HG02885 (cell line): Measurements from ENCODE around the gene SDK2.

Experiments used
- ATAC-seq: cut with Tn5 transposase; IDR thresholded peaks from one replicate; pipeline ENCODE4 v1.9.1; 2021; ENCODE audit warnings: mild to moderate bottlenecking; ENCODE audit not compliant: unreplicated experiment, poor library complexity

Gene SDK2

DNA sequence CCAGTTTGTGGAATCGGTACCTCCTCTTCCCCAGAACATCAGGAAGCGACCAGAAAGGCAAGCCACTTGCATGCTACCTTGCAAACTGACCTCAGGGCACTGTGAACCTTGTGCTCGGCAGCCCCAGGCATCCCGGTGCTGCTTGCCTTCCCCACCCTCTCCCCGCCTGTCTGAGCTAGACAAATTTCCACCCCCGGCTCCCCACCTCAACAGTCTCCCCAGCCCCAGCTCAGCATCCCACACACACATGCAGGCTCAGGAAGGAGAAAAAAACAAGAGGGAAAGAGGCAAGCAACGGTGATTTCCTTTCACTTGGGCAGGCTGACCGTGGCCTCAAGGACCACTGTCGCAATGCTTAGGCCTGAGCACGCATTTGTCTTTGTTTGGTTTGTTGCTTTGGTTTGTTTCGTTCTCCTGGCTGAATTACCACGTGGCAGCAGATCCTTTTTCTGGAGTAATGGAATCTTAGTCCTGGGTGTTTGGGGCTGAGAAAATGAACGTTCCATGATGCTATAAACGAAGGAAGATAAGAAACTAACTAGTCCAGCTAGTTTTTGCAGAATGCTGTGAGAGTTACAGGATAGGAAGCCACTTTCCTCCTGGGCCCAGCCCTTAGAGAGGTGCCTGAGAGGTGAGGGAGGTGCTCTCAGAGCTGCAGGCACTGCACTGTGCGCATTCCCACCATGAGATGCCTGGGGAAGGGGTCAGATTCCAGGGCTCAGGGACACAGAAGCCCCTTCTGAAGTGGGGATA is 27.9 kb downstream of the SDK2 start:
- no peak for ATAC-seq

DNA sequence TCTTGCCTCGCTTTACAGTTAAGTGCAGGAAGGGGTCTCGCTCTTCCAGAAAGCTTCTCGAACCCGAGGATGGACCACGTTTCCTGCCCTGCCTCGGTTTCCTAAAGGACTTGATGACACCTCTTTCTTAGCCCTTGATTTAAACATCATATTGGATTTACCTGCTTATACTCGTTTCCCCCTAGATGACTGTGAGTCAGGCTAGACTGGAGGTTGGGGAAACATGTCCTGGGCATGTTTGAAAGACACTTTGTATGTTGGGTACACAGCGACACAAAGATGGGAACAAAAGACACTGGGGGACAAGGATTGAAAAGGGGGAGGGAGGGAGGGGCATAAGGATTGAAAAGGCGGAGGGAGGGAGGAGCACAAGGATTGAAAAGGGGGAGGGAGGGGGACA is 30.0 kb downstream of the SDK2 start:
- no peak for ATAC-seq

DNA sequence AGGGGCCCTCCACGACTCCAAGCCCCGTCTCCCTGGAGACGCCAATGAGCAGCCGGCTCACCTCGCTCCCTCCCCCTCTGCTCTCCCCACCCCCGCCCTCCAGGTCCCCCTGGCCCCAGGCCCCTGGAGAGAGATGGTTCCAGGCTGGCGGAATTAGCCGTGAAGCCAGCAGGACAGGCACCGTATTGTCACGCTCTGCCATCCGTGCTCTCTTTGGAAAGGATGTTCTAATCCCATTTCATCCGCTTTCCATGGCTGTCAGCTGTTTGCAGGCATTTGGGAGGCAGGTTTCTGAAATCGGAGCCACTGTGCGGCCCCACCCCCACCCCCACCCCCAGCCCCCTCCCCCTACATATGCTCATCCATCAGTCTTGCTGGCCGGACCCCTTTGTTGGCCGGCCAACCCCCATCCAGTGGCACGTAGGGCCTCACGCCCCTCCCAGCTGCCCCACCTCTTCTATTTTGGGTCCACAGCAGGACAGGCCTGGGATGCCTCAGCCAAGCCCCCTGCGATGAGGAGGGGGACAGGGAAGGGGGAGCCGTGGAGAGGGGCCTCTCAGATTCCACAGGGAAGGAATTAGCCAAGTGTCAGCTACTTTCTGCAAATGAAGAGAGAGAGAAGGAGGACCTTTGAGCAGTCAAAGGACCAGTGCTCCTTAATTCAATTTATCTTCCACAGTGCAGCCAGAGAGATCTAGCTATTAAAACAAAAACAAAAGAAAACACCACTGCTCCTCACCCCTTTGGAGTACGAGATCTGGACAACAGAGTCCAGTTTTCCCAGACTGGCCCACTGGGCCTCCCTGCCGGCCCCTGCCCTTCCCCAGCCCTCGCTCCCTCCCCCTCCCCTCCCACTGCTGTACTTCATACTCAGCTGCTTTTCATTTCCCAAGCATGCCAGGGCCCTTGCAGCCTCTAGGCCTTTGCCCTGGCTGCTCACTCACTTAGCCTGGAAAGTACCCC is 30.7 kb downstream of the SDK2 start:
- ATAC-seq: no peak

DNA sequence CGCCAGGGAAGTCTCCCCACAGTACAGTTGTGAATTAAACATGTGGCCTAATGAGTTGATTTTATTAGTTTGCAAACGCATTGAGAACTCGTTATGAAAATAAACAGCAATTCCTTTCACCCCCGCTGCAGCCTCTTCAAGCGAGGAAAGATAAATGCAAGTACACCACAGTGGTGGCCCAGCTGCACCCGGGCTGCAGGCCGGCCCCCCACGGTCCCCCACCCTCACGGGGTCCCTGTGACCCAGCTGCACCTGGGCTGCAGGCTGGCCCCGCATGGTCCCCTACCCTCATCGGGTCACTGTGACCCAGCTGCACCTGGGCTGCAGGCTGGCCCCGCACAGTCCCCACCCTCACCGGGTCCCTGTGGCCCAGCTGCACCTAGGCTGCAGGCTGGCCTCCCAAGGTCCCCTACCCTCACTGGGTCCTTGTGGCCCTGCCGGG is 32.2 kb downstream of the SDK2 start:
- ATAC-seq: no peak

DNA sequence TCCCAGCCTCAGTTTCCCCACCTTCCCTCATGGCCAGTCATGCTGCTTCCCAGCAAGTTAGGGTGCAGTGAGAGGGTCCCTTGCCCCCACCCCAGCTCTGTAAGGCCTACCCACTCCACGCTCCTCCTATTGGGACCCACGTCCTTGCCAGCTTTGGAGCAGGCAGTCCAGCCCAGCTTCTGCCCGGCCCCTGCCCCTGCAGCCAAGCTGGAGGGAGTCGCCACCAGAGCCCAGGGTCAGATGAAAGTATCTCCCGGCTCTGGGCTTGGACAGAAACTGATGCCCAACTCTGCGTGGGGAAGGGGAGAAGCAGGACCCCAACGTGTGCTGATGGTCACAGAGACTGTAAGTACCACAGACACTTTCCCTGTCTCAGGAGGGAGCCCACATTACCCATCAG is 32.6 kb downstream of the SDK2 start:
- ATAC-seq: no peak

DNA sequence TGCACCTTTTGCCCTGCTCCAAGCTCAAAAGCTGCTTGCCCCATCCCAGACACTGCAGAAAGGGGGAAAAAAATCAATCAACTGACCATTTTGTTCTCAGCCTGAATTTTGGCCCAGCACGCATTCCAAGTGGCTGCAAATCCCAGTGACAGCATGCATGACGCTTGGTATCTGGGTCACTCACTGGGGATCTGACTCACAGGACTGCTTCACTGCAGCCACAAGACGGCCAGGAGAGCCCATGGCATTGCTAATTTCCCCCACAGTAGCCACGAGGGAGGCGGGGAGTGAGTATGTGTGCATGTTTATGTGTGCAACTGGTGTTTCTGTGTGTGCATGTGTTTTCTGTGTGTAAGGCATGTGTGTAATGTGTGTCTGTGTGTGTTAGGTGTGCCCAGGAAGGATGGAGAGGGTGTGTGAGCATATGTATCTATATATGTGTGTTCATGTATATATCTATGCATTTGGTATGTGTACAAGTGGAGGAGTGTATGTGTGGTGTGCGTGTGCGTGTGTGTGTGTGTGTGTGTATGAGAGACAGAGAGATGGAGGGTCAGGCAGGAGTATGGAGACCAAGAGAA is 33.8 kb downstream of the SDK2 start:
- no peak for ATAC-seq

DNA sequence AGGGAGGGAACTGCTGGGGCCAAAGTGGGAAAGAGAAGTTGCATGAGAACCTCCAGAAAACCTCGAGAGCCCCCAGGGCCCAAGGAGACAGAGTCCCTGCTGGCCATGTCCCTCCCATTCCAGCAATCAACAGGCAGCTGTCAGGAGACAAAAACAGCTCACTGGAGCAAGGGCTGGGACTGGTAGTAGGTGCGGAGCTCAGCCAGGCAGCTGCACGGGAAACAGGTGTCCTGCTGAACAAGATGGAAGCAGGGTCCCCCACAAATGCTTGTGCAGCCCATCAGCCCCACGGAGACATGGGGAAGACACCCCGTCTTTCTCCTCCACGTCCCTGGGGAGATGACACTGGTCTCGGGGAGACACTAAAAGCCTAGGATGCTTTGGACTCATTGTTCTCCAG is 34.5 kb downstream of the SDK2 start:
- no peak for ATAC-seq

DNA sequence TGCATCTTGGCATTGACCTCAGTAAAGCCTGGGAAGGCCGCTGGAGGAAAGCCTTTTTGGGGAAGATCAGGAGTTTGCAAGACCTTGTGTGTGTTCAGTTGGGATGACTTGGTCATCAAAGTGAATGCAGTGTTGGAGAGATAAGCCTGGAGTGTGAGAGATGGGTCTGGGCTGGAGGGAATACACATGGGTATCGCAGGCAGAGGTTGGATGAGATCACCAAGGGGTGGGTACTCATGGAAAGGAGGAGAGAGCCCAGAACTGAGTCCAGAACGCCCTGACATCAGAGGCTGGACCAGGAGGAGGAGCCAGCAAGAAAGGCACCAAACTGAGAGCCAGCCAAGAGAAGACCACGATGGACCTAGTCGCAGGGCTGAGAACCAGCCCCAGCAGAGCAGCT is 35.2 kb downstream of the SDK2 start:
- no peak for ATAC-seq

DNA sequence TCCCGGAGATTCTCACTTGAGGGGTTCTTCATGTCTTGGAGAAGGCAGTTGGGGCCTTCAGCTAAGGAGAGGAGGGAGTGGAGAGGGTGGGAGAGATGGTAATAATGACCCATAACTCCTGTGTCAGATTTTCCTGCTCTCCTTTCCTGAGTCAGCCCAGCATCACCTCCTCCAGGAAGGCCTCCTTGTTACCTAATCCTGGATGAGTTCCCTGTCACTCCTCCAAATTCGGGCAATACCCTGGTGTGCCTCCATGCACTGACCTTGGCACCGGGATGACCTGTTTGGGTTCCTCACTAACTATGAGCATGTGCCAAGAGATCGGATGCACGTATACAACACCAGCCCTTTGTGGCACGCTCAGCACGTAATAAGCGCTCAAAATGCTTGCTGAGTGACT is 38.8 kb downstream of the SDK2 start:
- ATAC-seq: no peak

DNA sequence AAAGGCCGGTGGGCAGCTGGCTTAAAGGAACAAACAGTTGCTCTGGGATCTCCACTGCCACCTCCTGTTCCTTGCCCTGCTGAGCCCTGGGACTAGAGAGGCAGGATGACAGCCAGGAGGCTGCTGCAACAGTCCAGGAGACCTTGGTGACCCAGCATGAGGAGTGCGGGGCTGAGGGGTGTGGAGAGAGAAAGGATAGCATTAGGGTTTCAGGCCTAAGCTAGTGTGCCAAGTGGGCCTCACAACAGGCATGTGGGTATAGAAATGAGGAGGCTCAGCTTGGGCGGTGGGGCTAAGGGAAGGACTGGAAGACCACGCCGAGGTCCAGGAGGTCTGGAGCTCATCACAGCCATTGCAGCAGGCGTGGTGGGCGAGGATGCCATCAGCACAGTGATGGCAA is 39.8 kb downstream of the SDK2 start:
- ATAC-seq: no peak

DNA sequence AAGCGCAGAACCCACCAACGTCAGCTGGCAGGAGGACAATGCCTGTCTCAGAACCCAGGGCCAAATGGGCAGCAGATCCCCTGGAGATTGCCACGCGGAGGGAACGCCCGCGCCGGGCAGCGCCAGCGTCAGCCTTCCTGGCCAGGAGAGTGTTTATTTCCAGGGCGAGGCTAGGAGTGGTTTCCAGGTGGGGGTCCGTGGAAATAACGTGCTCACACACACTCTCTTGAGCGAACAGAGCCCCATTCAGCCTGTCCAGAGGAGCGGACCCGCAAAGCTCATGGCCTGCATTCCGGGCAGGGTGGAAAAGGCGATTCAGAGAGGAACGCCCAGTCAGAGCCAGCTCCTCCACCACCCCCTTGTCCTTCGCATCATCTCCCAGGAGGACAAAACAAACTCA is 40.3 kb downstream of the SDK2 start:
- no peak for ATAC-seq

DNA sequence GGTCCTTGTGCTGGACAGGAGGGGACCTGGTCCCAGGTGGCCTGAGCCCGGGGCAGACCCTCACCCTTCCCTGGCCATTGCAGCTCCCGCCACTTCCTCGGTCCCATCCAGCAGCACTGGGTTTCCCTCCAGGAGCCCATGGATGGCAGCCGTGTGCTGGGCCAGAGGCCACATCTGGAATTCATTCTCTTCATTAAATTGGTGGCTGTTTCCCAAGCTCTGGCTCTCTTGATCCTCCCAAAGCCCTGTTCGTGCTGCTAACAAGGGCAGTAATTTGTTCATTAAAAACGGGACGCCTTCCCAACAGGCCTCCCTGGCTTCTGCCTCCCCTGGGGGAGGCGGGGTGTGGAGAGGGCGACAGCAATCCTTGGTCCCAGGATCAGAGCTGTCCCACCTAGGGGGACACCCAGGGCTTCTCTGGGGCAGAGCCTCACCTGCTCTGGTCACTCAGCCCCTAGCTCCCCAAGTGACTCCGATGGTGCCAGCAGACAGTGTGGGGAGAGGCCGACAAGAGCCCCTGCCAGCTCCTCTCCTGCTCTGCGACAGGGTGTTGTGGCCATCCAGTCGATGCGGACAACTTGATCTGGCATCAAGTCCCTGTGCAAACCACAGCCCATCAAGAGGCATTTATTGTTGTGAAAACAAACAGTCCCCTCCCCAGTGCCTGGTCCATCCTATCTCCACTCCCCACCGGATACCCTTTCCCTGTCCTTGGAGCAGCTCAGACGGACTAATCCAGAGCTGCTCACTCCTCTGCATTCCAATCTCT is 44.0 kb downstream of the SDK2 start:
- ATAC-seq: no peak

DNA sequence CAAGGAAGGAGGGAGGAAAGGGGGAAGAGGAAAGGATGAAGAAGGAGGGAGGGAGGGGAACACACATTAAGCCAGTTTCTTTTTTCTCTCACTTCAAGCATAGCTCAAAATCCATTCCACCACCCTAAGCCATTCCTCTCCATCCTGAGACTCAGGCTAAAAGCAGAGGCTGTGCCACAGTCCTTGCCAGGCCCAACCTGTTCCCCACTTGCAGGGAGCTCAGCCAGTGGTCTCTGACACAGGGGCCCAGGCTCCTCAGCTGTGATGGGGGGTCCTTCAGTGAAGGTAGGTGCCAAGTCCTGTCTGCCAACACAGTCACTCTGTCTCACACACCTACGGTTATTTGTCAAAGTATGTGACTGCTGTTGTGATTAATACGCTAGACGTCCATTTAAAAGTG is 44.6 kb downstream of the SDK2 start:
- ATAC-seq: no peak

DNA sequence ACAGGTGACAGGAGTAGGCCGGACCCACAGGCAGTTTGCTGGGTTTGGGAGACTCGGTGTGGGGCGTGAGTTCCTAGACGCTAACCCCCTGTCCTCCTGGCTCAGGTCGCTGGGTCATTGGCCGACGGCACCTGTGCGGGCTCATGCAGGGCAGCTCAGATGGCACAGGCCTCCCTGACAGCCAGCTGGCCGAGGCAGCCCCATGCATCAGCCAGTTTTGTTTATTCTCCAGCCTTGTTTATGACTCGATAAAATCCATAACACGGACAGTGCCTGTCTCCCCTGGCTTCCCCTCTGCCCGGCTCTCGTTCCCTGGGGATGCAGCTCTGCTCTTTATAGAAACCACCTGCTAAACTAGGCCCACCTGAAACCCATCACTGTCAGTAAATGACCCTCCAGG is 46.0 kb downstream of the SDK2 start:
- ATAC-seq: no peak

DNA sequence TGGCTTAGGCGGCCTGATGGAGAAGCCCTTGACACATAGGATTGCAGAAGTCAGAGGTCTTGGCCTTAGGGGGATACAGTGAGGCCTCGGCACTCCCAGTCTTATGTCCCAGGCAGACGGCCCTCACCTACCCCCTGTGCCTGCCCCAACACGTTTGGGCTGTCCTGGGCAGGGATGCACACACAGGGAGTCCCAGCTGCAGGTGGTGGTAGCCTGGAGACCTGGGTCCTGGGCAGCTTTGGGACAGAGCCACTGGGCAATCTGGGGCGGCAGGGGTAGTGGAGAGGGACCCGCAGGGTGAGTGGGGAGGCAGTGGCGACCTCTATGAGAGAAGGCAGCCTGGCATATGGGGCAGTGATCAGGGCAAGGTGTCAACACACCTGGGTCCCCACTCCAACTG is 48.3 kb downstream of the SDK2 start:
- no peak for ATAC-seq

DNA sequence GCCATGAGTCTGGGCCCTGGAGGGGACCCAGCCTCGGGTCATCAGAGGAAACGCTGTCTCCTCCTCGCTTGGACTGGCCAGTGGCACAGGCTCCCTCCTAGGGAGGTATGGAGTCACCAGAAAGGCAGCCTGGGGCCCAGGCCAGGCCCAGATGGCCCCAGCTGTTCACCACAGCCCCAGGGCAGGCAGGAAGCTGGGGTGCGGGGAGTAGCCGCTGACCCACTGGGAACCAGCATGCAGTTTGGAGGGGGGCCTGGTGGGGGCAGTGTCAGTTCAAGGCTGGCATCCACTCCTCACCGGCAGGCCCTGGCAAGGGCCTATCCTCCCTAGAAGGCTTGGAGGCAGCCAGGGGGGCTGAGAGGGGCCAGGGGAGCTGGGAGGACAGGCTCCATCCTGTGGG is 48.8 kb downstream of the SDK2 start:
- no peak for ATAC-seq

DNA sequence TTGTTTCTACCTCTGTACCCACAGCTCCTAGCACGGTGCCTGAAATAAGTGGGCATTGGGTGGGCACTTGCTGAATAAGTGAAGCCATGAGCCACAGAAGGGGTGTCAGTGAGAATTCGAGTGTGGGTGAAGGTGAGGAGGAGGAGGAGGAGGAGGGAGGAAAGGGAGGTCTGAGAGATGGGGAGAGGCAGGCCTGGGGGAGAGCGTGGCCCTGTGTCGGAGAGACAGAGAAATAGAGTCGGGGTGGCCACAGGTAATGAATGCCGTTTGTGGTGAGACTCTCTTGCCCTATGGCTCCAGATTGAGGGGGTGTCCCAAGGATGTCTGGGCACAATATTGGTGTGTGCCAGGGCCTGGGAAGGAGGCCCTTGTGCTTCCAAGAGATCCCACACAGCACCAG is 49.2 kb downstream of the SDK2 start:
- no peak for ATAC-seq

DNA sequence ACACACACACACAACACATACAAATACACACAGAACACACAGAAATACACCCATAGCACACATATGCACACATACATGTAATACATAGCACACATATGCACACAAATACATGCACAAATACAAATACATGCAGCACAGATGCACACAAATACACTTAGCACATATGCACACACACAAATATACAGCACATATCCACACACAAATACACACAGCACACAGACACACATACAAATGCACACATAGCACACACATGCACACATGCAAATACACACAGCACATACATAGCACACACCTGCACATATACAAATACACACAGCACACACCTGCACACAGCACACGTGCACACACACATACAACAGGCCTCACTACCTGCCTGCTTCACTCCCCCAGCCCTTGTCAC is 49.6 kb downstream of the SDK2 start:
- no peak for ATAC-seq

DNA sequence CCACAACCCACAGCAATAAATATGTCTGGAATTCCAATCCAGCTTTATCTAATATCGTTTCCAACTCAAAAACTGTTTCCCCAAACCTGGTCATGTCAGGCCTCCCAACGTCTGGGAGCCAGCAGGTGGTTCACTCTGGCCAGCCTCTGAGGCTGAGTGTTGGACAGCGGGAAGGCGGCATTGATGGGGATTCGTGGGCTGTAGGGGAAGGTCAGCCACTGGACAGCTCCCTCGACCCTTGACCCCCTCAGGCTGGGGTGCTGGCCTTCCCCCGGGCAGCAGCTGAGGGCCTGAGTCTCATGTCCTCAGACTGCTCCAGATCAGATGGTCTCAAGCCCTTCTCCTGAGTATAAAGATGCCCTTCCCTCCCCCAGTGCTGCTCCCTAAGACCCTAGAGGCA is 50.2 kb downstream of the SDK2 start:
- ATAC-seq: no peak

DNA sequence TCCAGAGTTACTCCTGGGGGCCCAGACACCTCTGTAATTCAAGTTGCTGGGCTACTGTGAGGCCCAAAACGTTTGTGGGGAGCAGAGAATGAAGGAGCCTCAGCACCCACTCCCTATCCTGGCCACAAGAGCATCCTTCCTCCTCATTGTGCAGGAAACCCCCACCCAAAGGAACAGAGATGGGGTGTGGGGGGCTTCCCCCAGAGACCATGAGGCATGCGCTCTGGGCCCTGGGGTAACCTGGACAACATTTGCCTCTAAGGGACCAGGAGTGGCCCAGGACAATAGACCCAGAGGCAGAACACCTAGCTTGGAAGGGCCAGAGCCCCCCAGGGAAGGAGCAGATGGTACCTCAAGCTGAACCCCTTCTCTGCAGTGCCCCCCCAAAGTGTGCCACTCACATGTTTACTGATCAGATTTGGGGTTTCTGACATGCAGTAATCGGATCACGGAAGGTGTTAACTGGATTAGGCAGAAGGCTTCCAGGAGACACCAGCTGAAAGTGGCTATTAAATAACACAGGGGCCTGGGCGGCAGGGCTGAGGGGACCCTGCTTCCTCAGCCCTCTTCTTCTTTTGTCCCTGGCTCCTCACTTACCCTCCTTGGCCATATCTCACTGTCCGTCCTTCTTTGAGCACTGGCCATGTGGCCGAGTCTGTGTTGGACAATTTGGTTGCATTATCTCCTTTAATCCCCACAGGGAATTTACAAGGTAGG is 50.8 kb downstream of the SDK2 start:
- ATAC-seq: no peak
